Gastroesophageal sphincter (tissue), 4 donors: Measurements from ENCODE around the gene USP49. TPM values are rescaled to one million over a fixed set of nuclear protein-coding genes. Genes with fewer than 3 reads are reported as not detected.

Source experiments
- ATAC-seq: fragments of 150-250 bp; one replicate; pipeline ENCODE4 v1.9.1; 2016; ENCODE audit warnings: mild to moderate bottlenecking, moderate library complexity
- H3K27ac ChIP-seq, 4 donors: fragments of 200-600 bp; sonication (generic) in 3 of 4; 1 replicate in 3 of 4; 2 replicates in 1 of 4; pipeline ENCODE4 v1.5.1; 2016 to 2019
- H3K27me3 ChIP-seq: fragments of 200-600 bp; sonication (generic); one replicate; pipeline ENCODE4 v1.5.1; 2019
- H3K36me3 ChIP-seq, 2 donors: fragments of 200-600 bp; sonication (generic); one replicate each; pipeline ENCODE4 v1.5.1; 2019; ENCODE audit warnings: control low read depth in 1 of 2
- H3K4me1 ChIP-seq, 3 donors: fragments of 200-600 bp; sonication (generic); 1 replicate in 2 of 3; 2 replicates in 1 of 3; pipeline ENCODE4 v1.5.1; 2016 to 2019; ENCODE audit warnings: control low read depth in 2 of 3
- H3K4me3 ChIP-seq, 2 donors: fragments of 200-600 bp; sonication (generic); one replicate each; pipeline ENCODE4 v1.5.1; 2019; ENCODE audit warnings: mild to moderate bottlenecking in 1 of 2, moderate library complexity in 1 of 2
- H3K9me3 ChIP-seq, 3 donors: fragments of 200-600 bp; sonication (generic); one replicate each; pipeline ENCODE4 v1.5.1; 2017 to 2019; ENCODE audit warnings: control low read depth in 2 of 3
- EP300 ChIP-seq: sonication (generic); formaldehyde crosslinking; IDR thresholded peaks from one replicate; pipeline ENCODE4 v1.6.1; 2017; ENCODE audit warnings: antibody characterized with exemption, mild to moderate bottlenecking
- POLR2A ChIP-seq, 2 donors: fragments of 450-650 bp; IDR thresholded peaks; one replicate each; pipeline ENCODE4 v1.6.1; 2017; ENCODE audit warnings: antibody characterized with exemption in 2 of 2, mild to moderate bottlenecking in 2 of 2, moderate library complexity in 1 of 2
- POLR2AphosphoS5 ChIP-seq: sonication (generic); formaldehyde crosslinking; IDR thresholded peaks from one replicate; pipeline ENCODE4 v1.6.1; 2017; ENCODE audit warnings: antibody characterized with exemption
- WGBS, 2 donors: methylation state at CpG; one replicate each; pipeline ENCODE4 v1.1.5; 2018; ENCODE audit warnings: low coverage in 1 of 2; 5-methylcytosine and 5-hydroxymethylcytosine counted together
- total RNA-seq, 4 donors: library from RNA; depleted of rRNA; stranded (reverse); fragments of >200 nt; gene quantifications; one replicate each; pipeline ENCODE4 v1.1.0, GENCODE V29; 2016
- TF ChIP-seq, protein P1 (sequence below), 4 experiments: fragments of 200-600 bp in 2 of 4; fragments of 450-650 bp in 2 of 4; sonication (generic) in 1 of 4; IDR thresholded peaks; one replicate each; pipeline ENCODE4 v1.5.1; 2017 to 2019; ENCODE audit warnings: antibody characterized with exemption in 4 of 4, mild to moderate bottlenecking in 2 of 4, moderate library complexity in 2 of 4

The USP49 gene
- total RNA-seq, 4 donors from 2014 or later = 0.69 to 5.4 (median 2.0) TPM

DNA sequence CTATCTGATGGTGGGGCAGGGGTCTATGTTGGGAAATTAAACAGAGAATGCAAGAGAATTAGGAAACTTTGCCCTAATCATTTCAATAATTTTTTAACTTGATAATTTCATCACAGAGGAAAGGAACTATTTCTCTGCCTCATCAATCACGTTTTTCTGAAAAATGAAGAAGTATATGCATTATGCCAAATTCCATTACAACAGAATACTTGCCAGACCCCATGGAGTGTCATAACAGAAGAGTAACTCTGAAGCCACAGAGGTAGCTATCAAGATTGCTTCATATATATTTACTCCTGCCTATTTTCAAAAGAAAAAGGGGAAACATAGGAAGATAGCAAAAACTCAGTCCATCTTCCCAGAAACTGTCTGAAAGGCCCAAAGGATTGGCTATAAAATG, 5.7 kb upstream of the USP49 start:
- H3K4me1 ChIP-seq = peaks cover 3 to 7% (median 6%) of the 10 kb centered on the region in 3 donors
- H3K9me3 ChIP-seq = no peaks in the 10 kb centered on the region
- no peak for ATAC-seq
- H3K27me3 ChIP-seq = no peaks in the 10 kb centered on the region
- no peak overlapping the region for H3K4me3 ChIP-seq
- peaks cover 0 to 49% of the 10 kb centered on the region in 2 donors for H3K36me3 ChIP-seq
- no peak overlapping the region for H3K27ac ChIP-seq
- no peak for TF ChIP-seq POLR2AphosphoS5
- TF ChIP-seq POLR2A (IDR thresholded peaks at IDR 0.05) = no peak
- TF ChIP-seq, protein P1, sequence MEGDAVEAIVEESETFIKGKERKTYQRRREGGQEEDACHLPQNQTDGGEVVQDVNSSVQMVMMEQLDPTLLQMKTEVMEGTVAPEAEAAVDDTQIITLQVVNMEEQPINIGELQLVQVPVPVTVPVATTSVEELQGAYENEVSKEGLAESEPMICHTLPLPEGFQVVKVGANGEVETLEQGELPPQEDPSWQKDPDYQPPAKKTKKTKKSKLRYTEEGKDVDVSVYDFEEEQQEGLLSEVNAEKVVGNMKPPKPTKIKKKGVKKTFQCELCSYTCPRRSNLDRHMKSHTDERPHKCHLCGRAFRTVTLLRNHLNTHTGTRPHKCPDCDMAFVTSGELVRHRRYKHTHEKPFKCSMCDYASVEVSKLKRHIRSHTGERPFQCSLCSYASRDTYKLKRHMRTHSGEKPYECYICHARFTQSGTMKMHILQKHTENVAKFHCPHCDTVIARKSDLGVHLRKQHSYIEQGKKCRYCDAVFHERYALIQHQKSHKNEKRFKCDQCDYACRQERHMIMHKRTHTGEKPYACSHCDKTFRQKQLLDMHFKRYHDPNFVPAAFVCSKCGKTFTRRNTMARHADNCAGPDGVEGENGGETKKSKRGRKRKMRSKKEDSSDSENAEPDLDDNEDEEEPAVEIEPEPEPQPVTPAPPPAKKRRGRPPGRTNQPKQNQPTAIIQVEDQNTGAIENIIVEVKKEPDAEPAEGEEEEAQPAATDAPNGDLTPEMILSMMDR (IDR thresholded peaks at IDR 0.05) = no peak
- no peak for TF ChIP-seq EP300
- 69 to 82% methylated on average over 1 of the region's 1 CpG for WGBS, 2 donors

- TF ChIP-seq POLR2AphosphoS5 (no peak), POLR2A (IDR thresholded peaks at IDR 0.05) (no peak), EP300 (no peak)
- TF ChIP-seq, protein P1 (IDR thresholded peaks at IDR 0.05) = no peak
- H3K27me3 ChIP-seq = no peaks in the 10 kb centered on the region
- H3K27ac ChIP-seq = peak overlapping the region in 1 of 4 donors; percentile 83
- ATAC-seq = no peak
- peaks cover 0 to 13% of the 10 kb centered on the region in 2 donors for H3K36me3 ChIP-seq
- WGBS, 2 donors = 36 to 55% methylated on average over 3 of the region's 3 CpGs
- H3K9me3 ChIP-seq = no peaks in the 10 kb centered on the region
- H3K4me3 ChIP-seq = peak overlapping the region in 1 of 2 donors; percentile 83
- H3K4me1 ChIP-seq = peaks cover 3 to 19% (median 13%) of the 10 kb centered on the region in 3 donors
These were observed 1.1 kb upstream of the USP49 start for GRCh38 chr6:41896281-41896680.

DNA sequence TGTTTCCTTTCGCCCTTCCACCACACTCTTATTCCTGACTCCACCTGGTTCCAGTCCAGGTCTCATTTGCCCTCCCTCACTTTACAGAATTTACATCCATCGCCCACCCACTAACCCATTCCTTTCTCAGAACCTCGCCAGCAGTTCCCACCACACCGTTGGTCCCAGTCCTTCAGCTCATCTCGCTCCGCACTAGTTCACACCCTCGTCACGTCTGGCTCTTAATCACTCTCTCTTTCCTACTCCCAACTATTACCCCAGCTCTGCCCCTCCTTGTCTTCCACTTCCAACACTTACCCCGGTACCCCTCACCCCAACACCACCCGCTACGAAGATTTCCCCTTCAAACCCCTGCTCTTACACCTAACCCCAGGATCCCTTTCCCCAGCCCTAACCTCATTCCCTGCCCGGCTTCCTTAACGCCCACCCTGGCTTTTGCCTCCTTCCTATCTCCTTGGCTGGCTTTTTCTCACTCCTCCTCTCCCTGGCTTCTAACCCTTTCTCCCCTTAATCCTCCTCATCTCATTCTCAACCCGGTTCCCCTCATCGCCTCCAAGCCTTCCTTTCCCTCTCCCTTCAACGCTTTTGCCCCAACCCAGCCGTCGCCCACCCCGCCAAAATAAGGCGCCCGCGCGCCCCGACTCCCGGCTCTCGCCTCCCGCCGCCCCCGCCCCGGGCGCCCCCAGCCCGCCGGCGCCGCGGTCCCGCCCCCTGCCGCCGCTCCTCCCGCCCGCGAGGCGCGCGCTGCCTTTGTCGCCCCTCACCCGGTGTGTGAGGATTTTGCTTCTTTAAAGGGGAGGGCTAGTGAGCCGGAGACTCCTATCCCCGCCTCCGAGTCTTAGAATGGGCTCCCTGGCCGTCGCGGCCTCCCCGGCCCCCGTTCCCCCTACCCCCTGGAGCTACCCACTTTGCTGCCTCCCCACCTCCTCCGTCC, 542 bp downstream of the USP49 start:
- ATAC-seq = peak; percentile 72
- Histone ChIP-seq H3K4me1 (peaks cover 3 to 19% (median 13%) of the 10 kb centered on the region in 3 donors), H3K27ac (peak overlapping the region in 3 of 4 donors; percentile 83 to 87 (median 84)), H3K9me3 (no peaks in the 10 kb centered on the region), H3K36me3 (no peaks in the 10 kb centered on the region), H3K4me3 (peak overlapping the region; percentile 68 to 83), H3K27me3 (no peaks in the 10 kb centered on the region)
- no peak for TF ChIP-seq POLR2A (IDR thresholded peaks at IDR 0.05)
- TF ChIP-seq, protein P1 (IDR thresholded peaks at IDR 0.05) = no peak
- TF ChIP-seq EP300 = no peak
- WGBS, 2 donors = 1 to 3% methylated on average over 22 to 32 of the region's 56 CpGs

- TF ChIP-seq POLR2AphosphoS5 (no peak), POLR2A (IDR thresholded peaks at IDR 0.05) (no peak), EP300 (no peak)
- TF ChIP-seq, protein P1 (IDR thresholded peaks at IDR 0.05) = no peak
- Histone ChIP-seq H3K27ac (no peak overlapping the region), H3K4me3 (no peak overlapping the region), H3K4me1 (peaks cover 3 to 19% (median 13%) of the 10 kb centered on the region in 3 donors), H3K36me3 (no peaks in the 10 kb centered on the region), H3K9me3 (no peaks in the 10 kb centered on the region), H3K27me3 (no peaks in the 10 kb centered on the region)
- 66 to 87% methylated on average over 4 of the region's 4 CpGs for WGBS, 2 donors
- ATAC-seq = no peak
These were observed 2.1 kb downstream of the USP49 start for GRCh38 chr6:41892921-41893564.
